ENCODE results near the gene IFNL4.

Gene IFNL4

DNA sequence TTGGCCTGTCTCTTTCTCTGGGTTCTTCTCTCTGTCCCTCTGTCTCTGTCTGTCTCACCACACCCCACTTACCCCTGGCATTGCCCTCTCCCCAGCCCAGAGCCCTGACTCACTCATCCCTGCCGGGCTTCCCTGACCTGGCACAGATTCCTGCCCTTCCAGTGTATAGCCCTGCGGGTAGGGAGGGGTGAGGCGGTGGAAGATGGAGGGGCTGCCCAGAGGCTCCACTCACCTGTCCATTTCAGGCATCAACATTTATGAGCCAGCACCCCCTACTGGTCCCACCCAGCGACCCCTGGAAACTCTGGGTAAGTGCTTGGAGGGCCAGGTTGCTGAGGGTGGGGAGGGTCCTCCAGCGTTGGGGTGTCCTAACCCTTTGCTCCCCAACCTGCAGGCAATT is 50.8 kb downstream of the IFNL4 start:
- H3K4me3 ChIP-seq (ENCODE audit: low read depth, low read length): no peak overlapping the region

DNA sequence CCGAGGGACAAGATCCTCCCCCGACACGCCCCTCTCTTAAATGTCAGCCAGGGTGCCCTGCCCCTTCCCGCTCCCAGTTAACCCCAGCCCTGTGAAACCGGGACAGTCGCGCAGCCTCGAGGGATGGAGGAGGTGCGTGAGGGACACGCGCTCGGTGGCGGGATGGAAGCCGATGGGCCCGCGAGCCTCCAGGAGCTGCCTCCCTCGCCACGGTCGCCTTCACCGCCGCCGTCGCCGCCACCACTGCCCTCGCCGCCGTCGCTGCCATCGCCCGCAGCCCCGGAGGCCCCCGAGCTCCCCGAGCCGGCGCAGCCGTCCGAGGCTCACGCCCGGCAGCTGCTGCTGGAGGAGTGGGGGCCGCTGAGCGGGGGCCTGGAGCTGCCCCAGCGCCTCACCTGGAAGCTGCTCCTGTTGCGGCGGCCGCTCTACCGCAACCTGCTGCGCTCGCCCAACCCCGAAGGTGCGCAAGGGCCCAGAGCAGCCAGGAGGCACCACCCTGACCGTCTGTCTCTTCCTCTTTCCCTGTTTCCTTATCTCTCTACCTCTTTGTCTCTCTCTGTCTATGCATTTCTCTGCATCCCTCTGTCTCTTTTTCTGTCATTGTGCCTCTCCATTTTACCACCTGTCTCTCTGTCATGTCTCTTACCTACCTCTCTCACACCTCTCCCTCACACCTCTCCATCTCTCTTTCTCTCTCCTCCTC is 51.6 kb downstream of the IFNL4 start, which contains the start of gene NCCRP1:
TSS of gene NCCRP1 (plus strand) at position 105 of the 703 bp plus-strand sequence. CDS start at position 124, 19 bp downstream.
- peak within 1 kb of the TSS; percentile 13 for H3K4me3 ChIP-seq (ENCODE audit: low read depth, low read length)

DNA sequence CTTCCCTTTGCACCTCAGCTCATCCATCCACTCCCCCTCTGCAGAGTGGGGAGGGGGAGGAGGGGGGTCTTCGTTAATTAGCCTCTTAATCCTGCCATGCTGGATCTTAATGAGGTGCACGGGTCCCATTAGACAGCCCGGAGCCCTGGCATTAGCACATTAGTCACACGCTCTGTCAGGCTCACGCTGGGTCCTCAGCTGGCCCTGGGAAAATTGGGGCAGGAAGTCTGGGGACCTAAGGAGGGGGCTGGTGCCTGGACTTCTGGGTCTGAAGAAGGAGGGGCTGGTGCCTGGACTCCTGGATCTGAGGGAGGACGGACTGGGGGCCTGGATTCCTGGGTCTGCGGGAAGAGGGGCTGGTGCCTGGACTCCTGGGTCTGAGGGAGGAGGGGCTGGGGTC is 52.3 kb downstream of the IFNL4 start:
- no peak overlapping the region for H3K4me3 ChIP-seq (ENCODE audit: low read depth, low read length)

Measured in iPS-11a (cell line).